SH-SY5Y (cell line): ENCODE measurements around the gene AGBL3.

Experiments
- GATA2 ChIP-seq: IDR thresholded peaks from 2 replicates; pipeline ENCODE4 v1.6.1; 2011; ENCODE audit warnings: mild to moderate bottlenecking, low read depth, low read length
- GATA3 ChIP-seq: IDR thresholded peaks from 2 replicates; pipeline ENCODE4 v1.6.1; 2011; ENCODE audit warnings: low read depth, mild to moderate bottlenecking, low read length, moderate library complexity

The AGBL3 gene

DNA sequence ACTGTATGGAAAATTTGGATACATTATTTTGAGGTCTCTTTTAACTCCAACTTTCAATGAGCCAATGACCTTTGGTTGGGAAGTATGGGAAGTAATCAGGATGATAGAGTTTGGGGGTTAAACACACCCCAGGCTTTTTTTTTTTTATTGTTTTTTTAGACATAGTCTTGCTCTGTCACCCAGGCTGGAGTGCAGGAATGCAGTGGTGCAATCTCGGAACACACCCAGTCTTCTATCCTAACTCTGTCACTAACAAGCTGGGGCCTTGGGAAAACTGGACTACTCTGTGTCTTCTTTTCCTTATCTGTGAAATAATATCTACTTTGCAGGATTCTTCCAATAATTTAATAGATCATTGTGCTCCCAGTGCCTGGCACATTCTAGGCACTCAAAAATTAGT, 37.6 kb upstream of the AGBL3 start:
- TF ChIP-seq GATA3: no peak
- no peak for TF ChIP-seq GATA2

DNA sequence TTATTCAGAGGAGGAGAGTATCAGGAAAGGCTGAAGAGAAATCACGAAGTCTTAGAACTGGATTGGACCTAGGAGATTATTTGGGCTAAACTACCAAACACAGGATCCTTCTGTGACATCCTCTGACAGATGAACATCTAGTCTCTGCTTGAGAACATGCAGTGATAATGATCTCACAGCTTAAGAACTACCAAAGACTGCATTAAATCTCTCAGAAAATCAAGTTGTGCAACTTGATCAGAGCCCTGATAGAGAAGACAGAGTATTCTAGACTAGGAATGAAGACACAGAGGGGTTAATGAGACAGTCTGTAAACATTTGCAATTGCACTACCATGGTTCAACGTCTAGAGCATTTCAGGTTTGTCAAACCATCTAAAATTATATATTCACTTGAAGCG, 37.1 kb upstream of the AGBL3 start:
- no peak for TF ChIP-seq GATA2

DNA sequence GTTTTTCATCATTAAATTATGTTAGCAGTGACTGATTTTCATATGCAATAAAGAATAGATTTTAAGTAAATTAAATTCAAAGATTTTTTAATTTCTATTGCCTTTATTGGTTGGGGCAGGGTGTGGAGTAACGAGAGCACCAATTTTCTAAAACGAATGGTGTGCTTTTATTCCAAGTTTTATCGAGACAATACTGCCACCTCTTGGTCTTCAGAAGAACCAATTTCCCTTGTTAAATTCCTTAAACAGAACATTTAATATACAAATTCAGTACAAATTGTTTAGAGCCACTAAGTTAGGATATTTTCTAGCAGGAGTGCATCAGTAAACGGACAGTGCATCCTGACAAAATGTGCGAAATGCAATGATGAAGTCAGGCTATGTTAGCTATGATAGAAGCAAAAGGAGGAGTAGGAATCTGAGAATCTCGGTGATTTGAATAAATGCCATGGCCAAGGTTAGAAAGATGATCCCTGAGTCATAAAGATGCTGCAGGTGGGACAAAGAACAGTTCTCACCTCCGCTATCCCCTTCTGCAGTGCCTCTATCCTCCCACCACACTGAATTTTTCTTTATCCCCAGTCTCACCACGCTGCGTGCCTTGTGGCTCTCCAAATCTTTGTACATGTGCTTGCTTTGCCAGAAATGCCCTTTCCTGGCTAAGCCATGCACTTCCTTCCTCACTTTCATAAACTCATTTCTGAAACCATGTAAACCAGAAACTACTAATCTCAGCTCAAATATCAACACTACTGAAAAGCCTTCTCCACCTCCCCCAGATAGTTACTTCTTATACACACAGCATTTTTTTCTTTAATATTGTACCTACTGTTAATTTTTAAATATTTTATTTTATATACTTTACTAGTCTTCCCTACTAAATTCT, 31.9 kb upstream of the AGBL3 start:
- TF ChIP-seq GATA2 (no peak), GATA3 (no peak)

DNA sequence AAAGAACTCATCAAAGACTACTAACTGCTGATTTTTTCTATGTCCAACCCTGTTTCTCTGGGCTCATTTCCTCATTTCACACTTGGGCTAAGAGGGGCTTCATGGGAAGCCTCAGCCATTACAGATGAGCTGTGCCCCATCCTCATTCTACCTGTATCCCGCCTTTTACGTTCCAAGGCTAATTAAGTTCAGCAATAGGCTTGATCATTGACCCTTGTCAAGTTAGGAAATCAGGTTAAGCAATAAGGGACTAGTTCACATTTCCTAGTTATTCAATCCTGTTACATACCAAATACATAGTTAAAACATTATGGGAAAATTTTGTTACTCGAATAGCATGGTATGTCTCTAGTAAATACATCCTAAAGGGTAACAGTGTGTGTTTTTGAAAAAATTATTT, 29.3 kb upstream of the AGBL3 start:
- no peak for TF ChIP-seq GATA3

DNA sequence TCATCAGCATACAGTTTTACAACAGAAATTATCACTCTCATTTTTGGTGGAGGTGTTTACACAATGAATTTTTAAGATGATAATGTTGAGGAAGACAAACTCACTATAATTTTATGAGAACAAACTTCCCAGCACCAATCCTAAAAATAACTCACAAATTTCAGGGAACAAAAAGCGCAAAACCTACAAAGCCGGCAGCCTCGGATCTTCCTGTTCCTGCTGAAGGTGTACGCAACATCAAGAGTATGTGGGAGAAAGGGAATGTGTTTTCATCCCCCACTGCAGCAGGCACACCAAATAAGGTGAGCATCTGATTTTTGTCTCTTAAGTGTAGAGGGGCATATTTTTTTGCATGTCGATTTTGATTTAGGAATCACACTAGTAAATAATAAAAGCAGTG, 26.5 kb upstream of the AGBL3 start:
- no peak for TF ChIP-seq GATA2

DNA sequence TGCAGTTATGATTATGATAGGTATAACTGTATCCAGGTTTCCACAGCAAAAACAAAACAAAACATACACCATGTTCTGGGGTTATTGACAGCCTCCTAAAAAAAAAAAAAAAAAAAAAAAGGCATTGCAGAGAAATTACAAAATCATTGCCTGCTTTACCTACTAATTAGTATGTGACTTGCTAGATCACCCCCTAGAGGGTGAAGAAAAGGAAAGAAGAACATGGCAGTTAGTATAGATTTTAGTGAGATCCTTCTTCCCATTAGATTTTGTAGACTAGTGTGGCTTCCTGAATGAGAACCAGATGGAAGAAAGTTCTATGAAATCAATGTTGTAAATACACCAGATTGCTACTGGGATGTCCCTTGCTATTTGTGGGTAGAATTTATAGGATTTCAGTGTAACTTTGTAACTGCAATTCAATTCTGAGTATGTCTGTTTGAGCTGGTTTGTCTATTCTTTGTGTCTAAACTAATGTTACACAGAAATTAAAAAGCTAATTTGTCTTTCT, 24.0 kb upstream of the AGBL3 start:
- TF ChIP-seq GATA2: no peak
- TF ChIP-seq GATA3: no peak

DNA sequence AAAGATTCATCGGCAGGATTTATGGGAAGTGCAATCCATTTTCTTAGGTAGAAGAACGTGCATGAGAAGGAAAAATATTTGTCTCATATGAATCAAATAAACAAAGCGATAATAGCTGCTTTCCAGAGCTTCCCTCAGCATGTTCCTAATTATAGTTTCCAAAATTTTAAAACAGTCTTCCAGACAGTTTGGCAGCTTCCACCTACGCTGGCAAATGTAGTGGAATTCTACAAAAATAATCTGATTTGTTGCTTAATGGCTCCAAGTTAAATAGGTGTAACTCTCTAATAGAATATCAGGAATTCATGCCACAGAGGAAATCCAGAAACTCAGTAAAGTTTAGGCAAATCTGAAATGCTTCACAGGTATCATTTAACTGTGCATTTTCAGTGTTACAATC, 23.3 kb upstream of the AGBL3 start:
- TF ChIP-seq GATA2 (no peak), GATA3 (no peak)

DNA sequence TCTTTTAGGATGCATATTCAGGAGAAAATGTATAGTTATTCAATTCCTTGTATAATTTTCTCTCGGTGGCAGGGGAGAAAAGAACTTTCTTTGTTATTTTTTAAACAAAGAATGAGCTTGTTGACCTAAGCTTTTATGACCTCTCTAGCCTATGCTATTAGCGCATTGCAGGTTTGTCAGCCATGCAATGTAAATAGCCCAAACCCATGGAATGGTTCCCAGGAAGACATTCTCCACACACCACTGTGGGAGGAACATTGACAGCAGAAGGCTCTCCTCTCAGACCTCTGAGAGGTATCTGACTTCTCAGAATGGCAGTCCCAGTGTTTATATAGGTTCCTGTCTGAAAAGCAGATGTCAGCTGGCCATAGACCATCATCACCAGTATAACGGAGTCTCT, 19.6 kb upstream of the AGBL3 start:
- TF ChIP-seq GATA3: no peak
- no peak for TF ChIP-seq GATA2

DNA sequence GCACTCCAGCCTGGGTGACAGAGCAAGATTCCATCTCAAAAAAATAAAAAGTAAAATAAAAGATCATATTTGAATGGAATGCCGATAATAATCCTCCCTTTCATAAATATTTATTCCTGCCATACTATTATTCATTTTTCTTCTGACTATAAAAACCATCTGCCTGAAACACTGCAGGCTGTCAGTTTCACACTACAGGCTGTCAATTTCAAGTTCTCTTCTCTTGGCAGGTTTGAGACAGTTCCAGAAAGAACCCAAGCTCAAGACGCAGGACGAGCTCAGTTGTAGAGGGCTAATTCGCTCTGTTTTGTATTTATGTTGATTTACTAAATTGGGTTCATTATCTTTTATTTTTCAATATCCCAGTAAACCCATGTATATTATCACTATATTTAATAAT, 18.2 kb upstream of the AGBL3 start:
- no peak for TF ChIP-seq GATA2
- TF ChIP-seq GATA3: no peak

DNA sequence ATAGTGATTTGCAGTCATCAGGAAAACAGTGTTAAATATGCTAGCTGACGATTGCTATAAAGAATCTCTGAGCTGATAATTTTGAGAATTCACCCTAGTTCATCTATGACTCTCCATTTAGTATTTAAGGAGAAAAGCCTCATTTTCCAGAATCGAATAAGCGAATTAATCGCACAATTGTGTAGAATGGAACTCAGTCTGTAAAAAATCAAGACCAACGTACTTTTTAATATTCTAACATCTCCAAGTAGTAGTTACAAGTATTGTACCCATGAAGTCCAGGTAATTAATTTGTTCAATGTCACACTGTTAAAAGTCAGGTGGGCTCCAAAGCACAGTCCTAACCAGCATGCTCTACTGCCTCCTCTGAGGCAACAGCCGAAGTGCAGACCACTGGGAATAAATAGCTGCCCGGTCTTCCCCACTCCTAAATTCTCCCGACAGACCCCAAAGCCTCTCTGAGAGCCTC, 380 bp upstream of the AGBL3 start:
- no peak for TF ChIP-seq GATA2
- TF ChIP-seq GATA3: no peak

DNA sequence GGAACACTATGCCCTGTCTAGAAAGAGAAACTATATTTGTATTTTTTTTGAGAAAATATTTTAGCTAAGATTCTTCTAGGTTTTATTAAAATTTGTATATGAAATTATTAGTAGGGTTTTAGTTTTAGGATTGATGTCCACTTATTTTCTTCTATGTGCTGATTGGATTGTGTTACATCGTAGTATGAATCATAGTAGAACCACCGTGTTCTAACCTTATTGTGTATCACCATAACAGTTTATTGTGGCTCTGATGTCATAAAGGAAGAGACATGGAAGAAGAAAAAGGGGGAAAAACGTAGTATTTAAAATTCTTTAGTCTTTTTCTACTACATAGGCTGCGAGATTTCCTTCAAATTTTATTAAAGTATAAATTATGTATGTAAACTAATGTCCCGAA, 1.9 kb downstream of the AGBL3 start:
- no peak for TF ChIP-seq GATA2
- no peak for TF ChIP-seq GATA3

DNA sequence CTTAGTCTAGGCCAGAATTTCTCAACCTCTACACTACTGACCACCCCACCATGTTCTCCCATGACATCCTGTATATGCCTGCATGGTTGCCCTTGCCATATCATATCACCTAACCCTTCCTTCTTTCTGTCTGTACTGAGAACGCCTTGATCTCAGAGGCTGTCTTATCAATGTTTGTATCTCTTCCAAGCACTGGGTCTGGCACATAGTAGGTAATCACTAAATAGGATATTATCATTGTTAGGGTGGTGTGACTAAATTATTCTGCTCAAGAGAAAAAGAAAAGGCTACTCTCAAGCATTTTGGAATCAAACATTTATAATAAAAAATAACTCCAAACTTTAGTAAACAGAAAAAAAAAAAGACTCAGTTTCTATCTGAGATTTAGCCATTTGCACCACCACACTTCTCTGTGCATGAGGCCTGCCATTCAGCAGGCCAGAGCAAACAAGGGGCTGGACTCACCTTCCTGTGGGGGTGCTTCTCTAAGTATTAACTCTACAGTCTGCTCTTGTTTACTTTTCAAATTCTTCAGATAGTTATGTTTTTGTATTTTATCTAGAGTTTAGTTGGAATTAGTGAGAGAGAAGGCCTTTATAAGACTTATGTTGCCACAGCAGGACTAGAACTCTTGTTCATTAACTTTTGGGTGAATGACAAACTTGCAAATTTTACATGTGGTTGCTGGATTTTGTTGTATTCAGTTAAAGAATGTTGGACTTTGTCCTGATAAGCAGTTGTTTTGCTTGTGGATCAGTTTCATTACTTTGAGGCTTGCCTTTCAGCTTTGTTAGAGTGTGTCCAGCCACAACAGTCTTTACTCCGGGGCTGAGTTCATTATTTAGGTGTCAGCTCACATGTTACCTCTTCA, 5.4 kb downstream of the AGBL3 start:
- no peak for TF ChIP-seq GATA3

DNA sequence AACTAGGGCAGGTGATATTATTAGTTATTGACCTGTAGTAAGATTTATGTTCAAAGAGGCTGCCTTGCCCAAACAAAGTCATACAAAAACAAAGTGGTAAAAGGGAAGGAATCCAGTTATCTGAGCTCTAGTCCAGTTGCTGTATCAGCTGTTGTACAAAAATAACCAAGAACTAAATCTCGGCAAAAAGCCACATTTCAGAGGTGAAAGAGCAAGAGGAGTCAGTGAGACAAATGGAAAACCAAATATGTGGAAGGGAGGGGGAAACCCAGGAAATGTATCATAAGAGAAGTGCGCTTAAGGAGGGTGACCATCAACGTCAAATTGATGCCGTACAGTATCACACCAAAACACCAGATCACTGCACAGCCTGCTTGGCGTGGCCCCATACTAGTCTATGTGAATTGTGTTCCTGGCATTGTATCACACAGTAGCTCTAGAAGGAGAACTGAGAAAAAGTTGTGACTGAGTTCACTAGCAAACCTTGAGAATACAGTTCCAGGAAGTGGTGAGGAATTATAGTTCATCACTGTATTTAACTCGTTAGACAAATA, 6.4 kb downstream of the AGBL3 start:
- no peak for TF ChIP-seq GATA2
- TF ChIP-seq GATA3: no peak

DNA sequence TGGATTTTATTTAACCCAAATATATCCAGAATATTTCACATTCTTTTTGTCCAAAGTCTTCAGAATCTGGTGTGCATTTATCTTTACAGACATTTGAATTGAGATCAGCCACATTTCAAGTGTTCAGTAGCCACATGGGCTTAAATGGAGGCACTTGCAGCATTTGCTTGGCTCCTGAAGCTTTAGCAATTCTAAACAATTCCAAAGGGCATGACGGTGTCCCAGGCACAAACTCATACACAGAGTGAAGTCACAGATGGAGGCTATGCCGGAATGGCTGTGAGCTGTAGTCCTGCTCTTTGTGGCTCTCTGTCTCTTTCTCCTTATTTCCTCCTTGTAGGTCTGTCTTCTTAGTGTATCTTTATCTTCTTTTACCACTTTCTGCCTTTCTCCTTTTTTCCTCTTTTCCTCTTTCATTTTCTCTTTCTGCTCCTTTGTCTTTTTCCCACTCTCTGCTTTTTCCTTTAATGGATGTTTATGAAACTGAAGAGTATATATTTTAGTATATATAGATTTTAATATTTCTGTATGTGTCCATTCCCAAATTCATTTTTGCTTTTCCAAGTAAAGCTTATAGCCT, 7.7 kb downstream of the AGBL3 start:
- TF ChIP-seq GATA3 (no peak), GATA2 (no peak)
